NCI-H1092 (cell line): ENCODE data around the gene DUSP5.
A peak's percentile ranks its signal among the peaks of the same experiment; 100 is the strongest.
"Not testable (repeated sequence)": the region's sequence is repeated elsewhere in the genome, so short reads cannot be mapped to it uniquely, and the experiment has no call there.

ENCODE experiments used
- DNase-seq: peaks from one replicate; lab custom pipeline; 2025; lab: John Stamatoyannopoulos, UW

Gene DUSP5, protein sequence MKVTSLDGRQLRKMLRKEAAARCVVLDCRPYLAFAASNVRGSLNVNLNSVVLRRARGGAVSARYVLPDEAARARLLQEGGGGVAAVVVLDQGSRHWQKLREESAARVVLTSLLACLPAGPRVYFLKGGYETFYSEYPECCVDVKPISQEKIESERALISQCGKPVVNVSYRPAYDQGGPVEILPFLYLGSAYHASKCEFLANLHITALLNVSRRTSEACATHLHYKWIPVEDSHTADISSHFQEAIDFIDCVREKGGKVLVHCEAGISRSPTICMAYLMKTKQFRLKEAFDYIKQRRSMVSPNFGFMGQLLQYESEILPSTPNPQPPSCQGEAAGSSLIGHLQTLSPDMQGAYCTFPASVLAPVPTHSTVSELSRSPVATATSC

DNA sequence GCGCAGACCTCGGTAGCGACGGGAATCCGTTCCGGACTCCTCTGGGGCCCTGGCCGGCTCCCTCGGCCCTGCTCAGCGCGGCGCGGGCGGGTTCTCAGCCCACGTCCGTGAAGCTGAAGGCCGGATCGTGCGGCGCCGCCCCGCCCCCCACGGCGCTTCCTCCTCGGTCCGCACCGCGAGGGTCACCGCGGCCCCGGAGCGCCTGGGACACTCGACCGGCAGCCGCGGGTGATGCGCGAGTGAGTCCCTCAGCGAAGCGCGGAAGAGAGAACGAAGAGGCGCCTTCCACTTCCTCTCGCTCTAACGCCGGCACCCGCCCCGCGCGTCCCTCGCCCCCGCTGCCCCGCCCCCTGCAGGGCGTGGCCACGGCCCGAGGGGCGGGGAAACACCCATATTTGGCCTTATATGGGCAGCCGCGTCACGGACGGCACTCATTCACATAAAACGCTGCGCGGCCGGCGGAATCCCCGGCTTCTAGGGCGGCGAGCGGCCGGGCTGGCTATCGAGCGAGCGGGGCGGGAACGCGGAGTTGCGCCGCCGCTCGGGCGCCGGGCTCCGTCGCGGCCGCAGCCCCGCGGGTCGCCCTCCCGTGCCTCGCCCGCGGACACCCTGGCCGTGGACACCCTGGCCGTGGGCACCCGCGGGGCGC is at the start of gene DUSP5:
Gene DUSP5, plus strand, starts transcription at position 470 of the 649 bp plus-strand sequence. CDS start 215 bp downstream, outside the sequence.
- DNase-seq, result peak; percentile 78

DNA sequence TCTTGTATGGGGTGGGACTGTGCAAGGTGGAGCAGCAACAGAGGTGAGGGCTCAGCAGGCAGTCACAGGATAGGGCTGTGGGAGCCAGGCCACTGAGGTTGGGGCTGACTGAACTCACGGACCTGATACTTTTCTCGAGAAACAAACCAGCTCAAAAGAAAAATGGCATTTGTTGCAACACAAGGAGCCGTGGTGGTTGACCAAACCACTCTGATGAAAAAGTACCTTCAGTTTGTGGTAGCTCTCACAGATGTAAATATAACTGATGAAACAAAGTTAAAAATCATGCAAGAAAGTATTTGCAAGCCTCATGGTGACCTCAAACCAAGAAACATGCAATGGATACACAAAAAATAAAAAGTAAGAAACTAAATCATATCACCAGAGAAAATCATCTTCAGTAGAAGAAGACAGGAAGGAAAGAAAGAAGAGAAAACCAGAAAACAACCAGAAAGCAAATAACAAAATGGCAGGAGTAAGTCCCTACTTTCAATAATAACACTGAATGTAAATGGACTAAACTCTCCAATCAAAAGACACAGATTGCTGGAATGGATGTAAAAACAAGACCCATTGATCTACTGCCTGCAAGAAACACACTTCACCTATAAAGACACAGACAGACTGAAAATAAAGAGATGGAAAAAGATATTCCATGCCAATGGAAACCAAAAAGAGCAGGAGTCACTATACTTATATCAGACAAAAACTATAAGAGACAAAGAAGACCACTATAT is 48.9 kb upstream of the DUSP5 start:
- DNase-seq, result no peak

DNA sequence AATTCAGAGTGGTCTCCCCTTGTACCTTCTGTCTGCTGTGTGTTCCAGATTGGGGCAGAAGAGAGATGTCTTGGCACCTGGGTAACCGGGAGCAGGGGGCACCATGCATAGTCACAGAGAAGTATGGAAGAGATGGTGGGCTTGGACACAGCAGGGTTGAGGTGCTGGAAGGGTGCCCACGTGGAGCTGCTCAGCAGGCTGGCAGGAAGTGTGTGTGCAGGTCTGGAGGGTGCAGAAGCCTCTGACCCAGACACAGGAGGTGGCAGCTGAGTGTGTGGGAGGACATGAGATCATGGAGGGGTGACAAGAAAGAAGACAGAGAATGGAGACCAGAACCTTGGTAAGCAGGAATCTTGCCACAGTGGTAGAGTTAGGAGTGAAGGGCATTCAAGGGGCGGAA is 42.3 kb upstream of the DUSP5 start:
- DNase-seq, result no peak

DNA sequence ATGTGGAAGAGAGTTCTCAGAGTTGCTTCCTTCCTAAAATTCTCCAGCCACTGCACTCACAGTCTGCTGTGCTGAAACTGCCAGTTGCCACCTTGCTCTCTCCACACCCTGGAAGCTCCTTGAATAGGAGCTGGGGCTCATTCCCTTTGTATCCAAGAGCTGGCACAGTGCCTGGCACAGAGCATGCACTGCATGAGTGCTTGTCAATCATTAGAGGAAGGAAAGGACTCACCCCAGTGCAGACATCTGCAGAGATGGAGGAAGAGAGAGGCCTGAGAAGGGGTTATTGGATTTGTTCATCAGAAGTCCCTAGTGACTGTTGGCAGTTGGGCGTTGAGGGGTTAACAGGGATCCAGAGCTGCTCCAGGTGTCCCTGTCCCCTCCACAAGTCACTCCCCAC is 41.7 kb upstream of the DUSP5 start:
- no peak for DNase-seq

DNA sequence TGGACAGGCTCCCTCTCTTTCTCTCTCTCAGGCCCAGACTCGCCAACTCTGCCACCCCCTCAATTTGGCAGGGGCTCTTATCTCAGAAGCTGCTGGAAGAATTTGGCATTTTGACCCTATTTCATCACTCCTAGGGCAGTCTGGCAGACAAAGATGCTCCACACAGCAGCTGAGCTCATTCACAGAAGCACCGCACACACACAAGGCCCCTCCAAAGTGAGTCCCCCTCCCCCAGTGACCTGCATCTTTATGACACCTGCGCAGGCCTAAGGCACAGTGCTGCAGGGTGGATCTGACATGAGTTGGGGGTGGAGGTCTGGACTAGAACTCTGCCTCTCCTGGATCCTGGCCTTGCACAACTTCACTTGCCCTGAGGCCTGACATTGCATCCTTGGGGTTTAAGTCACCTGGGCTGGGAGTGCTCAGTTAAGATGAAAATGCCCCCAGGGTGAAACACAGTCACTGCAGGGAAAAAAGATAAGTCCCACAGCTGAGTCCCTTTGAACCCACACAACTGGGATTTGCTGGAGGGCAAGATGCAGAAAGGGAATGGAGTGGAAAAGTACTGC is 41.1 kb upstream of the DUSP5 start:
- DNase-seq, result no peak

DNA sequence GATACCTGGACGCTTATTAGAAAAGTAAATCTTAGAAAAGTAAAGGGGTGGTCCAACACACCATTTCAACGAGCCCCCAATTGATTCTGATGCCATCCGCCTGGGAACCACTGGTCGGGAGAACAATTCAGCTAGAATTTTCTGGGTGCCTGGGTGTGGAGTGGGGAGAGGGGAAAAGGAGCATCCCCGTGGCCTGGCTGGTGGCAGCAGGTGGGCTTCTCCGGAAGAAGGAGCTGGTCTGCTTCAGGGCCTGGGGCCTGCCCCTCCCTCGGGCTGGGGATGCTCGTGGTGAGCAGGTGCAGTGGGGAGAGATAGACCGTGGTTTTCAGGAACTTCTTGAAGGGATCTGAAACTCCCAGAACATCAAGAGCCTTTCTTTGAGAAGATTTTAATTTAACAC is 39.9 kb upstream of the DUSP5 start:
- no peak for DNase-seq

DNA sequence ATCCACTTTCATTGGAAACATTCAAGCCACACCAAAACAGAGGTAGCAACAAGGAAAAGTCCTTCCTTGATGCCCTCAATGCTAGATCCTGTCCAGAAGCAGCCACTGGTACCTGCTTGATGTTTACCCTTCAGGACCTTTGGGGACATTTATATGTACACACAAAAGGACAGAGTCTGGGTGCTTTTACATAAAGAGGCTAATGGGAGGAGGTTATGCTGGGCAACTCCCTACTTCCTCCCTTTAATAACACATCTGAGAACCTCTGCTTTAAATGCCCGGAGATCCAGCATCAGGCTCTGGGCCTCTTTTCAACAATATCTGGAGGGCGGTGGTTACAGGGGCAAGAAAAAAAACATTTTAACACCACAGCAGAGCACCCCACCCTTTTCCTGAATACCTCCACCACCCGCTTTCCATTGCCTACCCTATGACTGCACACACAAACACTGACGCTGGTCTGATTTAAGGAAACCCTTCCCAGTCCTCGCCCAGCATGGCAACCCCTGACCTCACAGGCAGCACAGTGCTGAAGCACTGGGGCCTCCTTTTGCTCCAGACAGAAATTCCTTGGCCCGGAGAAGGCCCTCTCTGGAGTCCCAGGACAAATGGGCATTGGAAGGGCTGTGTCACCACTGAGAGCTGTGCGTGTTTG is 39.3 kb upstream of the DUSP5 start:
- no peak for DNase-seq

DNA sequence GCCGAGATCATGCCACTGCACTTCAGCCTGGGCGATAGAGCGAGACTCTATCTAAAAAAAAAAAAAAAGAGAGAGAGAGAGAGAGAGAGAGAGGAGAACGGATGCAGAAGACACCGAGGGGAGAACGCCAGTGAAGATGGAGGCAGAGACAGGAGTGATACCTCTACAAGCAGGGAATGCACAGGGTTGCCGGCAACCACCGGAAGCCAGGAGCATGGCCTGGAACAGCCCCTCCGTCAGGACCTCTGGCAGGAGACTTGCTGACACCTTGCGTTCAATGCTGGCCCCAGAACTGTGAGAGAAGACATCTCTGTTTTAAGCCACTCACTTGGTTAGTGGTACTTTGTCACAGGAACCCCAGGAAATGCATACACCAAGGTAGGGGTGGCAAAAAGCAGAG is 38.1 kb upstream of the DUSP5 start:
- no peak for DNase-seq

DNA sequence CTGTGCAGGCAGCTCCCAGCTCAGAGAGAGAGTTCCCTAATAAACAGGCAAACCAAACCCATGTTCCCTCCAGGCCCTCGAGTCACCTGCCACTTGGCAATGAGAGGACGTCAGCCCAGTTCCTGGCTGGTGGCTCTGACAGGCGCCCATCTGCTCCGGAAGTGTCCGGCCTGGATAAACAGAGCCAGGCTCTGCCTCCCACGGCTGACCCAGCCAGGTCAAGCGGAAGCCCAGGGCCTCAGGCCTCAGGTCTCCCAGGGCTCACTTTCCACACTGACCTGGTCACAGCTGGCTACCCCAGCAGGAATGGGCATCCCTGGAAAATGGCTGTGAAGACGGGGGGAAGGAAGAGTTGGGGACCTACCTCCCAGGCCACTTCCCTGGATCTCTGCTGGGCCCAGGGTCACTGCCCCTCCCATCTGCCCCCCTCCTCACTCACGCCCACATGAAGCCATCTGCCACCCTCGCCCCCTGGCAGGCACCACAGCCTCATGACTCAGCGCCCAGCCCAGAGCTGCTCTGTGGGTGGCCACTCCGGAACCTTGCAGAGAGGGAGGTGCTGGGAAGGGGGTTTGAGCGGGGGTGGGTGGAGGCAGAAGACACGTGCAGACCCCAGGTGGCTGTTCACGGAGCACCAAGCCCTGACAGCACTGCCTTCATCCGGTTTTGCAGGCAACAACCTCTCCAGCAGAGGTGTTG is 37.4 kb upstream of the DUSP5 start:
- DNase-seq, result no peak

DNA sequence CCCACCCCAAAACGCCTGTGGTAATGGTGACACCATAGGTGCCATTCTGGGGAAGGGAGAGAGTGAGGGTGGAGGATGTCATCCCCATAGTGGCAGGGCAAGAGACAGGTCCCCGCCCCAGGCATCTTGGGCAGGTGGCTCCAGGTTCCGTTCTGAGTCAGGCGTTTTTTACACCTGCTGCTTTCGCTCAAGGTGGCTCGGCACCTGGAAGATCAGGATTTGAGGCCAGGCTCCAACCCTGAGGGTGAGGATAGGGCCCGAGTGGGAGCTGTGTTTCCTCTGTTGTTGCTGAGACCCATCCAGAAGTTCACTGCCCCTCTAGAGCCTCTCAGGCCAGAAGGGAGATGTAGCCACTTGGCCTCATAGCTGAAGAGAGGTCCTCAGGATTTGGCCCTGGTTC is 36.6 kb upstream of the DUSP5 start:
- no peak for DNase-seq

DNA sequence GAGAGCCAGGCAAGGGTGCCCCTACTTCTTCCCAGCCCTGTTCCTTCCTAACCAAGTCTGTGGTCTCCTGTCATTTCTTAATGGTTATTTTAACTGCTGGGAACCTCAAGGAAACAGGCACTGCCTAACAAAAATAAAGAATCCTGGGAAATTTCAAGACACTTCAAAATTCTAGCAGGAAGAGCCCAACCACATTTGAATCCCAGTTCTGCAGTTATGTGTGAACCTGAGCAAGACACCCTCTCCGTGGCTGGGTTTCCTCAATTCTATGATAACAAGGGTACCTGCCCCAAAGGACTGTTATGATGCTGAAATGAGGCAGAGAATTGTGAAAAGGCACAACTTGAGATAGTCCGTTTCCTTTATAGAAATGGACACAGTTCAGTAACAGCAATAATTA is 36.2 kb upstream of the DUSP5 start:
- no peak for DNase-seq

DNA sequence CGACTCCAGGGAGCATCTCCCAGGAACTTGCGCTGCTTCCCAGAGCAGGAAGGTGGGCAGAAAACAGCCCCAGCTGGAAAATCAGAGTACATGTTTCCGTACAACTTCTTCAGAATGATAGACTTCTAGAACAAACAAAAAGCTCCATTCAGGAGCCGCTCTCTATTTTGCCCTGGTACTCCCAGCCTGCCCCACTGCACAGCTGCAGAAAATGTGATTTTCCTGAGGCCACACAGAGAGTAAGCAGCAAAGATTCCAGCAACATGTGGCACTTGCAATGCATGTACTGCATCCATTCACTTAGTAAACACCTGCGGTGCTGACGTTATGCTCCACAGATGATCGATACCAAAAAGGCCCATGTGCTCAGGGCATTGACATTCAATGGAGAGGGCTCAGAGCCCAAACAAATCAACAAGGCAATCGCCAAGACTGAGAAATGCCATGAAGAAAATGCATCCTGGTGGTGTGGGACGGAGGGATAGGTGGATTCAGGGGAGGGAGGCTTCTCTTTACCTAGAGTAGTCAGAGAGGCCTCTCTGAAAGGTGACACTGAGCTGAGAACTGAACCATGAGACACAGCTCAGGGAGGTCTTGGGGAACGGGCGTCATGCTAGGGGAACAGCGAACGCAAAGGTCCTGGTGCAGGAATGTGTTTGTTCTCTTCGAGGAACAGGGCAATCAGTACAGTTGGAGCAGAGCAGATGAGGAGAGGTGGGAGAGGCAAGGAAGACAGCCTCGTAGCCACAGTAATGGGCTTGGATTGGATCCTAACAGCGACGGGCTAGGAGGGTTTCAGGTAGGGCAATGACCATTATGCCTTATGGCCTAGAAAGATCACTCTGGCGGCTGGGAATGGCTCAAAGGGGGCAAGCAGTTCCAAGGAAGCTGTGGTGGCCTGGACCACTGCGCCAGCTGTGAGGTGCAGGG is 35.3 kb upstream of the DUSP5 start:
- DNase-seq, result no peak

DNA sequence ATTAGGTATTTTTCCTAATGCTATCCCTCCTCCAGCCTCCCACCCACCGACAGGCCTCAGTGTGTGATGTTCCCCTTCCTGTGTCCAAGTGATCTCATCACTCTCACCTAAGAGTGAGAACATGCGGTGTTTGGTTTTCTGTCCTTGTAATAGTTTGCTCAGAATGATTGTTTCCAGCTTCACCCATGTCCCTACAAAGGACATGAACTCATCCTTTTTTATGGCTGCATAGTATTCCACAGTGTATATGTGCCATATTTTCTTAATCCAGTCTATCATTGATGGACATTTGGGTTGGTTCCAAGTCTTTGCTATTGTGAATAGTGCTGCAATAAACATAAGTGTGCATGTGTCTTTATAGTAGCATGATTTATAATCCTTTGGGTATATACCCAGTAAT is 29.4 kb upstream of the DUSP5 start:
- not testable (repeated sequence) for DNase-seq

DNA sequence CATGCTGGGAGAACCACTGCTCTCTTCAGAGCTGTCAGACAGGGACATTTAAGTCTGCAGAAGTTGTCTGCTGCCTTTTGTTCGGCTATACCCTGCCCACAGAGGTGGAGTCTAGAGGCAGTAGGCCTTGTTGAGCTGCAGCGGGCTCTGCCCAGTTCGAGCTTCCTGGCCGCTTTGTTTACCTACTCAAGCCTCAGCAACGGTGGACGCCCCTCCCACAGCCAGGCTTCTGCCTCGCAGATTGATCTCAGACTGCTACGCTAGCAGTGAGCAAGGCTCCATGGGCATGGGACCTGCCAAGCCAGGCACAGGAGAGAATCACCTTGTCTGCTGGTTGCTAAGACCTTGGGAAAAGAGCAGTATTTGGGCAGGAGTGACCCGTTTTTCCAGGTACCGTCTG is 27.2 kb upstream of the DUSP5 start:
- not testable (repeated sequence) for DNase-seq

DNA sequence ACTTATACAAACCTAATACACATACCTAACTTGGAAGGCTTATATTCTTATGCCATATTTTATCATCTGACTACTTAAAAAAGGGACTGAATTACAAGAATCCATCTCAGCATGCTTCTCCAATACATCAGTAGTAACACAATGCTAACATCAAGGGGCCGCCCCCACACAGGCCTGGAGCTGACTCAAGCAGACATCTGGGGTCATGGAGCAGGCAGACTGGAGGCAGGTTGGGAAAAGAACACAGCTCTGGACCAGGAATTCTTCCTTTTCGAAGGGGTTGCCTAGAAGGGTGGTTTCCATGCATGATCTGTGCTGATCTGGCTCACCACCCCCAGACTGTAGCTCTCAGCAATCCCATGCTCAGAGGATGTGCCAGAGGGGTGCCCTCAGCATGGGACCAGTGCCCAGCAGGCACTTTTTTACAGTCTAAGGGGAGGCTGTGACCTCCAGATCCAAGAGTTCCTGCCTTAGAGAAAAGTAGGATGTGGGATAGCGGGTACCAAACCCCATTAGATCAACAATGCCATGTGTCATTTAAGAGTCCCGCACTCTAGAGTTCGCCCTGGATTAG is 26.1 kb upstream of the DUSP5 start:
- DNase-seq, result no peak

DNA sequence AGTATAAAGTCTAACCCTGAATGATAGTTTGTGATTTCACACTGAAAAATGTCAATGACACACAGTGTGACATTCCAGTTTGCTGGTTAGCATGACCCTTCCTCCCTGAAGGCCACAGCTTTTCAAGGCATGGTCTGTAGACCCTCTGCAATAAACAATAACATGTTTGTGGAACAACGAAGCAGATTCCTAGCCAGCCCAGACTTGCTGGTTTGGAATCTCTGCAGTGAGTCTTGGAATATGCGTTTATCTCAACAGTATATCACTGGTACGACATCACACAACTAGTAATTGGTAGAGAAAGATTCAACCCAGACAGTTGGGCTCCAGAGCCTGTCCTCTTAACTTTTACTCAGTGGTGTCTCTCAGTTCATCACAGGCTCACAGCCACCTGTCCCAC is 23.7 kb upstream of the DUSP5 start:
- no peak for DNase-seq

DNA sequence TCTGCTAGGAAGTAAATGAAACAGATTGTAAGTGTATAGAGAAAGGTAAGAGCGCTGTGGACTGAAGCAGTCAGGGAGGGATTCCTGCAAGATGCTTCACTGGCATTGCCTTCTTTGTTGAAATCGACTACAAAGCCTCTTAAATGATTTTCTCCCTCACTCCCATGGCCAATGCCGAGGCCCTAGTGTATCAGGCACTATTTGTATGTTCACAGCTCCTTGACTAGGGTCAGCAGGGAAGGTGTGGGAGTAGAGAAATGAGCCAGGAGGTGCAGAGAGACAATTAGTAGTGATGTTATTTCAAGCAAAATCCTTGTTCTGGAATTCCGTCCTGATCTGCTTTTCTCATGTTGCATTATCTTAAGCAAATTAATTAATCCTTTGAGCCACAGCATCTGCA is 22.9 kb upstream of the DUSP5 start:
- DNase-seq, result no peak

DNA sequence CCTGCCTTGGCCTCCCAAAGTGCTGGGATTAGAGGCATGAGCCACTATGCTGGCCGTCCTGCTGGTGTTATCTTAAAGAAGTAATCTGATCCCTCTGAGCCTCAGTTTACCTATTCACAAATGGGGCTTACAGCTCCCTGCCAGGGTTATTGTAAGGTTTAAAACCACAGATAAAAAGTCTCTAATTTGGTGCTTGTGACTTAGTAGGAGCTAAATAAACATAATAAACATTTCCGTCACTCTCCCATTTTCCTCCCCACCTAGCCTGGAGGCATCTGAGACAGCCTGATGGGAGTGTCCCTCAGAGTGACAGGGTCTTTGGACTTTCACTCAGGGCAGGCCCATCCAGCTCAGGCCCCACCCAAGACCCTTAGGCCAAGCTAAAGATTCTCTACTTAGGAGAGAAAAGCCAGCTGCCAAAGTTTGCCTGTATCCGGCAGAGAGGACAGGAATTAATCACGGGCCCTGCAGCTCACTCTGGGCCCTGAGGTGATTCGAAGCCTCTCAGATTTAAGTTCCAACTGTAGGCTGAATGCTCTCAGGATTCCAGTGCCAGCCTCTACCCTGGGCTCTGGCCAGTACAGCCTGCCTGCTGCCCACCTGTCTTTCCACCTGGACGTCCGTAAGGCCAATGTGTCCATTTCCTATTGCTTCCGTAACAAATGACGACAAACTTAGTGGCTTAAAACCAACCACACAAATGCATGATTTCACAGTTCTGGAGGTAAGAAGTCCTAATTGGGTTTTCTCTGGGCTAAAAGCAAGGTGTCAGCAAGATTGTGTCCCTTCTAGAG is 21.8 kb upstream of the DUSP5 start:
- DNase-seq, result no peak

DNA sequence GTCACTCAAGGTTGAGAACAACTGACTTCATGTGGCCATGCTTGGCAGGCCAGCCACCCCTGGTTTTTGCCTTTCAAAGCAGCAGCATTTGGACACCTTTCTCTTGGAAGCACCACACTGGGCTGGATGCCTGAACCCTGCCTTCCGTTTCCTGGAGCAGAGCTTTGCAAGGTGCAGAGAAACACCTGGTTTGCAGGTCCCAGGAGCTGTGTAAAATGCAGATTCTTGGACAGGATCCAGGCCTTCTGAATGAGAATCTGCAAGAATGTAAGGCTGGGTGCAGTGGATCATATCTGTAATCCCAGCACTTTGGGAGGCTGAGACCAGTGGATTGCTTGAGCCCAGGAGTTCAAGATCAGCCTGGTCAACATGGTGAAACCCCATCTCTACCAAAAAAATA is 18.0 kb upstream of the DUSP5 start:
- no peak for DNase-seq
